WTC11 (cell line): ENCODE measurements around the gene DGKG. TPM values are rescaled to one million over a fixed set of nuclear protein-coding genes. Genes with fewer than 3 reads are reported as not detected.

Experiments
- ATAC-seq: fragments of 200-7000 bp; cut with Tn5 transposase; 2 replicates; pipeline ENCODE4 v1.10.0; 2021; ENCODE audit warnings: mild to moderate bottlenecking, moderate library complexity
- CTCF ChIA-PET: fragments of 300-600 bp; sonication (Branson Sonifier 250); formaldehyde crosslinking; loops from one replicate; lab custom pipeline; 2021; ENCODE audit warnings: antibody characterized with exemption; lab: Charles Lee
- POLR2A ChIA-PET: fragments of 350-600 bp; sonication (Branson Sonifier 250); formaldehyde crosslinking; loops from one replicate; lab custom pipeline; 2021; ENCODE audit warnings: antibody characterized with exemption; lab: Charles Lee
- DNase-seq: peaks from one replicate; pipeline ENCODE4 v3.0.0; 2021; ENCODE audit warnings: low spot score
- H3K27ac Mint-ChIP-seq: 2 replicates; pipeline ENCODE4 v1.8.0; 2021; ENCODE audit warnings: mixed read lengths
- H3K27me3 Mint-ChIP-seq: 2 replicates; pipeline ENCODE4 v1.8.0; 2021; ENCODE audit warnings: low read depth, mild to moderate bottlenecking, moderate library complexity, mixed read lengths
- H3K36me3 Mint-ChIP-seq: 2 replicates; pipeline ENCODE4 v1.8.0; 2021; ENCODE audit warnings: mixed read lengths
- H3K4me1 Mint-ChIP-seq: 2 replicates; pipeline ENCODE4 v1.8.0; 2022; ENCODE audit warnings: mixed read lengths
- H3K4me3 Mint-ChIP-seq: 2 replicates; pipeline ENCODE4 v1.8.0; 2021; ENCODE audit warnings: mild to moderate bottlenecking, moderate library complexity, mixed read lengths
- H3K9me3 Mint-ChIP-seq: 2 replicates; pipeline ENCODE4 v1.8.0; 2021; ENCODE audit warnings: mixed read lengths
- ATF1 ChIP-seq: sonication (generic); formaldehyde crosslinking; IDR thresholded peaks from 2 replicates; pipeline ENCODE4 v1.8.1; 2023; ENCODE audit warnings: mild to moderate bottlenecking, moderate library complexity, missing genetic modification reagents
- CREM ChIP-seq: sonication (generic); formaldehyde crosslinking; IDR thresholded peaks from 2 replicates; pipeline ENCODE4 v1.8.1; 2022; ENCODE audit warnings: mild to moderate bottlenecking, missing genetic modification reagents, moderate library complexity
- ETV6 ChIP-seq: sonication (generic); formaldehyde crosslinking; IDR thresholded peaks from 2 replicates; pipeline ENCODE4 v1.8.1; 2022; ENCODE audit warnings: mild to moderate bottlenecking, missing genetic modification reagents
- FOXP1 ChIP-seq: sonication (generic); formaldehyde crosslinking; IDR thresholded peaks from 2 replicates; pipeline ENCODE4 v1.8.0; 2022; ENCODE audit warnings: missing genetic modification reagents, mild to moderate bottlenecking, moderate library complexity, borderline replicate concordance
- GABPB1 ChIP-seq: sonication (generic); formaldehyde crosslinking; IDR thresholded peaks from 2 replicates; pipeline ENCODE4 v1.8.1; 2023; ENCODE audit warnings: mild to moderate bottlenecking, missing genetic modification reagents
- HMGA2 ChIP-seq: fragments of 250-450 bp; sonication (Bioruptor Pico); IDR thresholded peaks from 2 replicates; pipeline ENCODE4 v1.4.0; 2021; ENCODE audit warnings: mild to moderate bottlenecking, moderate library complexity
- NFATC4 ChIP-seq: fragments of 250-450 bp; sonication (Bioruptor Pico); IDR thresholded peaks from 2 replicates; pipeline ENCODE4 v1.9.0; 2021; ENCODE audit warnings: mild to moderate bottlenecking
- PRDM15 ChIP-seq: sonication (generic); formaldehyde crosslinking; IDR thresholded peaks from 2 replicates; pipeline ENCODE4 v1.8.0; 2022; ENCODE audit warnings: missing genetic modification reagents
- PRRX2 ChIP-seq: fragments of 250-450 bp; sonication (Bioruptor Pico); IDR thresholded peaks from 2 replicates; pipeline ENCODE4 v1.8.0; 2021; ENCODE audit warnings: mild to moderate bottlenecking
- SMAD3 ChIP-seq: sonication (generic); formaldehyde crosslinking; IDR thresholded peaks from 2 replicates; pipeline ENCODE4 v1.8.0; 2022; ENCODE audit warnings: missing genetic modification reagents, mild to moderate bottlenecking, borderline replicate concordance
- SMAD4 ChIP-seq: sonication (generic); formaldehyde crosslinking; IDR thresholded peaks from 2 replicates; pipeline ENCODE4 v1.8.0; 2022; ENCODE audit warnings: mild to moderate bottlenecking, missing genetic modification reagents
- TEAD4 ChIP-seq: sonication (generic); formaldehyde crosslinking; IDR thresholded peaks from 2 replicates; pipeline ENCODE4 v1.8.0; 2022; ENCODE audit warnings: mild to moderate bottlenecking, missing genetic modification reagents
- USF1 ChIP-seq: sonication (generic); formaldehyde crosslinking; IDR thresholded peaks from 2 replicates; pipeline ENCODE4 v1.8.0; 2022; ENCODE audit warnings: mild to moderate bottlenecking, missing genetic modification reagents
- ZNF219 ChIP-seq: sonication (generic); formaldehyde crosslinking; IDR thresholded peaks from 2 replicates; pipeline ENCODE4 v1.8.0; 2023; ENCODE audit warnings: missing genetic modification reagents, mild to moderate bottlenecking, borderline replicate concordance
- ZNF263 ChIP-seq: sonication (generic); formaldehyde crosslinking; IDR thresholded peaks from 2 replicates; pipeline ENCODE4 v1.8.1; 2022; ENCODE audit warnings: low read depth, mild to moderate bottlenecking, moderate library complexity, missing genetic modification reagents
- ZNF317 ChIP-seq: sonication (generic); formaldehyde crosslinking; IDR thresholded peaks from 2 replicates; pipeline ENCODE4 v1.8.1; 2023; ENCODE audit warnings: low read depth, mild to moderate bottlenecking, moderate library complexity, missing genetic modification reagents, borderline replicate concordance
- ZNF416 ChIP-seq: fragments of 250-450 bp; sonication (Bioruptor Pico); IDR thresholded peaks from 2 replicates; pipeline ENCODE4 v1.9.0; 2021; ENCODE audit warnings: mild to moderate bottlenecking, inconsistent platforms
- total RNA-seq: library from RNA; stranded (reverse); gene quantifications from 3 replicates; pipeline ENCODE4 v1.2.3, GENCODE V29; 2021
- TF ChIP-seq, protein P1 (sequence below): fragments of 250-450 bp; sonication (Bioruptor Pico); conservative IDR thresholded peaks from 2 replicates; pipeline ENCODE4 v1.9.0; 2021; ENCODE audit warnings: mild to moderate bottlenecking
- TF ChIP-seq, protein P2 (sequence below): fragments of 250-450 bp; sonication (Bioruptor Pico); IDR thresholded peaks from 2 replicates; pipeline ENCODE4 v2.1.2; 2022; ENCODE audit warnings: mild to moderate bottlenecking, moderate library complexity
- TF ChIP-seq, protein P3 (sequence below): sonication (generic); formaldehyde crosslinking; IDR thresholded peaks from 2 replicates; pipeline ENCODE4 v1.8.1; 2023; ENCODE audit warnings: mild to moderate bottlenecking, moderate library complexity, missing genetic modification reagents
- TF ChIP-seq, protein P4 (sequence below): sonication (generic); formaldehyde crosslinking; IDR thresholded peaks from 2 replicates; pipeline ENCODE4 v1.8.0; 2022; ENCODE audit warnings: mild to moderate bottlenecking, missing genetic modification reagents

DGKG gene
- total RNA-seq, 1 experiment from 2014 or later, result 0.92 TPM

DNA sequence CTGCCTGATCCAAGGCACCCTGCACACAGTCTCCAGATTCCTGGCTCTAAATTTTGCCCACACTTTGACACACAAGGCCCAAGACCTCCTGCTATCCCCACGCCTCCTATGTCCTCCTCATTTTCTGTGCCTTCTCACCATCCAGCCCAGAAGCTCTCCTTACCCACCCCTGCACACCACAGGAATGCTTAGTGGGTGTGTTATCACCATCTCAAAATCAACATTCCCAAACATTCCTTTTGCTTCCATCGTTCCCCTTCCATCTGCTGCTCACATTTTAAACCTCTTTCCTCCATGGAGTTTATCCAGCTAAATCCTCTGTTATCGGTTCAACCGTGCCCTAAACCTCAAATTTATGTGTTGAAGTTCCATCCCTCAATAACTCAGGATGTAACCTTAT is 43.9 kb downstream of the DGKG start:
- no peak for ATAC-seq
- H3K4me3 Mint-ChIP-seq, result no peak overlapping the region
- H3K36me3 Mint-ChIP-seq, result no peaks in the 10 kb centered on the region
- H3K4me1 Mint-ChIP-seq, result peaks cover 6% of the 10 kb centered on the region
- ChIA-PET POLR2A (no interaction called here), CTCF (interaction anchor here (0.6 to 1.0 kb wide), 2 partner anchors 139 kb away, joined by 3 read pairs; no protein-coding TSS in a partner anchor)
- peaks cover 4% of the 10 kb centered on the region for H3K9me3 Mint-ChIP-seq
- H3K27ac Mint-ChIP-seq, result no peak overlapping the region
- H3K27me3 Mint-ChIP-seq, result no peaks in the 10 kb centered on the region; the same call in 1 of the 2 replicates
- DNase-seq, result no peak
- TF ChIP-seq GABPB1 (CRISPR knock-in tag), result no peak
- no peak for TF ChIP-seq PRRX2 (CRISPR knock-in tag)
- no peak for TF ChIP-seq SMAD3 (CRISPR knock-in tag)
- TF ChIP-seq ATF1 (CRISPR knock-in tag), result no peak

- no peak for ATAC-seq
- no peak for DNase-seq
- ChIA-PET CTCF (interaction anchor here (0.6 kb wide), 1 partner anchor 140 kb away, joined by 3 read pairs; no protein-coding TSS in a partner anchor), POLR2A (no interaction called here)
- peaks cover 8% of the 10 kb centered on the region for H3K4me1 Mint-ChIP-seq
- no peak overlapping the region for H3K4me3 Mint-ChIP-seq
- no peaks in the 10 kb centered on the region for H3K36me3 Mint-ChIP-seq
- TF ChIP-seq FOXP1 (no peak), ZNF219 (CRISPR knock-in tag) (no peak), ETV6 (CRISPR knock-in tag) (no peak), ZNF263 (CRISPR knock-in tag) (no peak), USF1 (CRISPR knock-in tag) (no peak), NFATC4 (no peak), TEAD4 (CRISPR knock-in tag) (no peak), ZNF416 (CRISPR knock-in tag) (no peak)
- TF ChIP-seq, protein P1, sequence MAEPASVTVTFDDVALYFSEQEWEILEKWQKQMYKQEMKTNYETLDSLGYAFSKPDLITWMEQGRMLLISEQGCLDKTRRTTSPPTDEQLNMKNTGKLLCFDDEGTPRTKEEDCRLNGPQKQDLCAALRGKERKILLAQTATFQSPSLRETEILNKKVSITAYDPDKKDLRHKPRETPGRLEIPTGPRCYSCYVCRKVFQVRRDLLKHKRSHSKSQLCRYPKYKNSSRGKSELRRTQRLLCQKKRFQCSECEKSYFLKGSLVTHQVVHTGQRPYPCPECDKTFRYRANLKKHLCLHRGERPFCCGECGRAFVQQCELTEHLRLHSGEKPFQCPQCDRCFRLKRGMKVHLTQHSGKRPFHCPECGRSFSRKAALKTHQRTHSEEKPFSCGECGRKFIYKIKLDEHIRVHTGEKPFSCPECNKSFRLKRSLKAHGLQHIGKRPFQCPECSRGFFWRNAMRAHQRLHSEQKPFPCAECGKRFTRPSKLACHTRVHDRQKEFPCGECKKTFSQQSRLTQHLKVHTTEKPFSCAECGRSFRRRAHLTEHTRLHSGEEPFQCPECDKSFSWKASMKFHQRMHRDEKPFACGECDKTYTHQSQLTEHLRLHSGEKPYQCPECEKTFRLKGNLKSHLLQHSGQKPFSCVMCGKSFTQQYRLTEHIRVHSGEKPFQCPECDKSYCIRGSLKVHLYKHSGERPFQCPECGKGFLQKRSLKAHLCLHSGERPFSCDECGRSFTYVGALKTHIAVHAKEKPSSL (CRISPR knock-in tag), result no peak
- TF ChIP-seq, protein P2, sequence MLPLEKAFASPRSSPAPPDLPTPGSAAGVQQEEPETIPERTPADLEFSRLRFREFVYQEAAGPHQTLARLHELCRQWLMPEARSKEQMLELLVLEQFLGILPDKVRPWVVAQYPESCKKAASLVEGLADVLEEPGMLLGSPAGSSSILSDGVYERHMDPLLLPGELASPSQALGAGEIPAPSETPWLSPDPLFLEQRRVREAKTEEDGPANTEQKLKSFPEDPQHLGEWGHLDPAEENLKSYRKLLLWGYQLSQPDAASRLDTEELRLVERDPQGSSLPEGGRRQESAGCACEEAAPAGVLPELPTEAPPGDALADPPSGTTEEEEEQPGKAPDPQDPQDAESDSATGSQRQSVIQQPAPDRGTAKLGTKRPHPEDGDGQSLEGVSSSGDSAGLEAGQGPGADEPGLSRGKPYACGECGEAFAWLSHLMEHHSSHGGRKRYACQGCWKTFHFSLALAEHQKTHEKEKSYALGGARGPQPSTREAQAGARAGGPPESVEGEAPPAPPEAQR (CRISPR knock-in tag), result no peak
- no peaks in the 10 kb centered on the region; the same call in 1 of the 2 replicates for H3K27me3 Mint-ChIP-seq
- H3K9me3 Mint-ChIP-seq, result peaks cover 4% of the 10 kb centered on the region
- H3K27ac Mint-ChIP-seq, result no peak overlapping the region
Observed at GRCh38 chr3:186317478-186317877, 44.6 kb downstream of the DGKG start.

GRCh38 chr3:186316666-186317260 is 45.3 kb downstream of the DGKG start:
- CTCF ChIA-PET, result no interaction called here
- no peaks in the 10 kb centered on the region for H3K27me3 Mint-ChIP-seq
- DNase-seq (no peak), ATAC-seq (no peak)
- H3K9me3 Mint-ChIP-seq, result no peaks in the 10 kb centered on the region
- H3K27ac Mint-ChIP-seq, result no peak overlapping the region
- H3K4me1 Mint-ChIP-seq, result peaks cover 8% of the 10 kb centered on the region
- no peaks in the 10 kb centered on the region for H3K36me3 Mint-ChIP-seq
- H3K4me3 Mint-ChIP-seq, result no peak overlapping the region
- POLR2A ChIA-PET, result no interaction called here
- TF ChIP-seq SMAD4 (CRISPR knock-in tag) (no peak), ZNF317 (CRISPR knock-in tag) (no peak), USF1 (CRISPR knock-in tag) (no peak), HMGA2 (no peak), CREM (CRISPR knock-in tag) (no peak), PRDM15 (CRISPR knock-in tag) (no peak)
- TF ChIP-seq, protein P3, sequence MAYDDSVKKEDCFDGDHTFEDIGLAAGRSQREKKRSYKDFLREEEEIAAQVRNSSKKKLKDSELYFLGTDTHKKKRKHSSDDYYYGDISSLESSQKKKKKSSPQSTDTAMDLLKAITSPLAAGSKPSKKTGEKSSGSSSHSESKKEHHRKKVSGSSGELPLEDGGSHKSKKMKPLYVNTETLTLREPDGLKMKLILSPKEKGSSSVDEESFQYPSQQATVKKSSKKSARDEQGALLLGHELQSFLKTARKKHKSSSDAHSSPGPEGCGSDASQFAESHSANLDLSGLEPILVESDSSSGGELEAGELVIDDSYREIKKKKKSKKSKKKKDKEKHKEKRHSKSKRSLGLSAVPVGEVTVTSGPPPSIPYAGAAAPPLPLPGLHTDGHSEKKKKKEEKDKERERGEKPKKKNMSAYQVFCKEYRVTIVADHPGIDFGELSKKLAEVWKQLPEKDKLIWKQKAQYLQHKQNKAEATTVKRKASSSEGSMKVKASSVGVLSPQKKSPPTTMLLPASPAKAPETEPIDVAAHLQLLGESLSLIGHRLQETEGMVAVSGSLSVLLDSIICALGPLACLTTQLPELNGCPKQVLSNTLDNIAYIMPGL (CRISPR knock-in tag), result no peak
- TF ChIP-seq, protein P4, sequence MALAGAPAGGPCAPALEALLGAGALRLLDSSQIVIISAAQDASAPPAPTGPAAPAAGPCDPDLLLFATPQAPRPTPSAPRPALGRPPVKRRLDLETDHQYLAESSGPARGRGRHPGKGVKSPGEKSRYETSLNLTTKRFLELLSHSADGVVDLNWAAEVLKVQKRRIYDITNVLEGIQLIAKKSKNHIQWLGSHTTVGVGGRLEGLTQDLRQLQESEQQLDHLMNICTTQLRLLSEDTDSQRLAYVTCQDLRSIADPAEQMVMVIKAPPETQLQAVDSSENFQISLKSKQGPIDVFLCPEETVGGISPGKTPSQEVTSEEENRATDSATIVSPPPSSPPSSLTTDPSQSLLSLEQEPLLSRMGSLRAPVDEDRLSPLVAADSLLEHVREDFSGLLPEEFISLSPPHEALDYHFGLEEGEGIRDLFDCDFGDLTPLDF (CRISPR knock-in tag), result no peak
